Muscle layer of duodenum (tissue), 2 donors: Measurements from ENCODE around the gene VTN.

ENCODE experiments used
- H3K27ac ChIP-seq: one replicate; pipeline ENCODE4 v1.7.0; 2013; ENCODE audit warnings: mild to moderate bottlenecking, low read length
- H3K27me3 ChIP-seq: one replicate; pipeline ENCODE4 v1.7.0; 2013; ENCODE audit warnings: low read depth, mild to moderate bottlenecking, control low read depth, low read length
- H3K36me3 ChIP-seq, 2 donors: one replicate each; pipeline ENCODE4 v1.7.0; 2013; ENCODE audit warnings: low read length in 2 of 2, control low read depth in 1 of 2, mild to moderate bottlenecking in 1 of 2; ENCODE audit not compliant: insufficient read depth in 2 of 2, control insufficient read depth in 1 of 2
- H3K4me1 ChIP-seq, 2 donors: one replicate each; pipeline ENCODE4 v1.7.0; 2013; ENCODE audit warnings: low read length in 2 of 2, mild to moderate bottlenecking in 2 of 2, control low read depth in 1 of 2, moderate library complexity in 1 of 2; ENCODE audit not compliant: insufficient read depth in 2 of 2, control insufficient read depth in 1 of 2
- H3K4me3 ChIP-seq, 2 donors: one replicate each; pipeline ENCODE4 v1.7.0; 2013; ENCODE audit warnings: low read length in 2 of 2, low read depth in 1 of 2, mild to moderate bottlenecking in 1 of 2
- H3K9me3 ChIP-seq, 2 donors: one replicate each; pipeline ENCODE4 v1.7.0; 2013; ENCODE audit warnings: low read length in 2 of 2, control low read depth in 1 of 2, mild to moderate bottlenecking in 1 of 2; ENCODE audit not compliant: control insufficient read depth in 1 of 2
- donor health status: healthy.

The VTN gene, protein sequence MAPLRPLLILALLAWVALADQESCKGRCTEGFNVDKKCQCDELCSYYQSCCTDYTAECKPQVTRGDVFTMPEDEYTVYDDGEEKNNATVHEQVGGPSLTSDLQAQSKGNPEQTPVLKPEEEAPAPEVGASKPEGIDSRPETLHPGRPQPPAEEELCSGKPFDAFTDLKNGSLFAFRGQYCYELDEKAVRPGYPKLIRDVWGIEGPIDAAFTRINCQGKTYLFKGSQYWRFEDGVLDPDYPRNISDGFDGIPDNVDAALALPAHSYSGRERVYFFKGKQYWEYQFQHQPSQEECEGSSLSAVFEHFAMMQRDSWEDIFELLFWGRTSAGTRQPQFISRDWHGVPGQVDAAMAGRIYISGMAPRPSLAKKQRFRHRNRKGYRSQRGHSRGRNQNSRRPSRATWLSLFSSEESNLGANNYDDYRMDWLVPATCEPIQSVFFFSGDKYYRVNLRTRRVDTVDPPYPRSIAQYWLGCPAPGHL

GRCh38 chr17:28370035-28370743 is at the start of gene VTN:
VTN (minus strand) TSS chr17:28370307; CDS start chr17:28370203, 104 bp downstream.
- Histone ChIP-seq H3K4me1 (peaks cover 16% of the 10 kb centered on the region in 2 donors), H3K36me3 (peaks cover 0 to 9% of the 10 kb centered on the region in 2 donors), H3K9me3 (no peaks in the 10 kb centered on the region), H3K27me3 (peaks cover 5% of the 10 kb centered on the region), H3K27ac (peak within 1 kb of the TSS; percentile 56), H3K4me3 (peak within 1 kb of the TSS in 1 of 2 donors; percentile 78)

DNA sequence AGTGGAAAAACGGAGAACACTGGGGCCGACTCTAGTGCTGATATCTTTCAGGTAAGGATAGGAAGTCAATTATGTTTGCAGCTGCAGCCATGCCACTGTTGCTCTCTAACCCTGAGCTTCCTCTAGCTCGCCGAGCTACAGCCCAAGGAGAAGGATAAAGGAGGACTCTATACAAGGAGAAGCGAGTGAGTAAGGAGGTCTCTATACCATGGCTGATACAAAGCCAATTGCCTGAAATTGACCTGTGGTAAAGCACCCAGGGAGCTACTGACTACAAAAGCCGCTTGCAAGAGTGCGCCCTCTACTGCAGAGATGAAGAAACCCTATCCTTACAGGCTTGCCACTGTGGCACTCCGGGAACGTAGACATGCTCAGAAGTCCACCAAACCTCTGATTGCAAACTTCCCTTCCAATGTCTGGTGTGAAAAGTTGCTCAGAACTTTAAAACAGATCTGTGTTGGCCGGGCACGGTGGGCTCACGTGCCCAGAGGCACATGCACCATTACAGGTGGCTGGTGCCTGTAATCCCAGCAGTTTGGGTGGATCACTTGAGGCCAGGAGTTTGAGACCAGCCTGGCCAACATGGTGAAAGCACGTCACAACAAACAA is 46.7 kb upstream of the VTN start:
- no peak overlapping the region for H3K27ac ChIP-seq
- H3K27me3 ChIP-seq, result no peaks in the 10 kb centered on the region
- H3K4me3 ChIP-seq, result no peak overlapping the region
- no peaks in the 10 kb centered on the region for H3K36me3 ChIP-seq
- no peaks in the 10 kb centered on the region for H3K9me3 ChIP-seq
- H3K4me1 ChIP-seq, result no peaks in the 10 kb centered on the region

DNA sequence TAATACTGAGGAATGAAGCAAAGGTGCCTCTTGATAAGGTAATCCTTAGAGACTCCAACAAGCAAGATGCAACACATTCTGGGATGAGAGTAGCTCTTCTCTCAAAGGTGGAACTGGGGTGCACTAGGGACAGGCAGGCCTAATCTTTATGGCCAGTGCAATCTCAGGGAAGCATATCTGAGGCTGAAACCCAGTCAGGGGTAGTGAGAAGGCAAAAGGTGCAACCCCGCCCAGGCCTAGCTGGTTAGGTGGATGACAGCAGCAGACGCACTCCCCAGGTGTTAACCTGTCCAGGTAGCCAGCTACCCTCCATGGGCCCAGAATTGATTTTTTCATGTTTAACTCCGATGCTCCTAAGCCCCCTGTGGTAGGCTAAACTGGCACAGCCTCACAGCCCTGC is 45.8 kb upstream of the VTN start:
- no peak overlapping the region for H3K4me3 ChIP-seq
- H3K36me3 ChIP-seq, result no peaks in the 10 kb centered on the region
- H3K27me3 ChIP-seq, result no peaks in the 10 kb centered on the region
- no peaks in the 10 kb centered on the region for H3K9me3 ChIP-seq
- no peak overlapping the region for H3K27ac ChIP-seq
- no peaks in the 10 kb centered on the region for H3K4me1 ChIP-seq

DNA sequence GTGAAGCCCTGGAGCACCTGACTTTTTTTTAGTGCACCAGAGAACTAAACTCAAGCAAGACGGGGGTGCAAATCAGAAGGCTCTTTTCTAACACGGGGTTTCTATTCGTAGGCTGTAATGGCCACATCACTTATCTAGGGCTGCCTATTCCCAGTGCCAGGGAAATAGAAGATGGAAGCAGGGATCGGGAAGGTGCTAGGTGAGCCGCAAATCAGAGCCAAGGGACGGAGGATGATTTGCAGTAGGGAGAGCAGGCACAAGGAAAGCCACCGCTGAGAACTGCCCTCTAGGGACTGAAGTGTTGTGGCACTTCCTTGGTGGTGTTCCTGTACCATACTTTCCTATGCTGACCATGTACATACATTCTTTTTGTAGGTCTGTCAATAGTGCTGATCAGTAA is 43.7 kb upstream of the VTN start:
- H3K27ac ChIP-seq, result no peak overlapping the region
- H3K9me3 ChIP-seq, result no peaks in the 10 kb centered on the region
- no peak overlapping the region for H3K4me3 ChIP-seq
- H3K36me3 ChIP-seq, result no peaks in the 10 kb centered on the region
- H3K4me1 ChIP-seq, result no peaks in the 10 kb centered on the region
- H3K27me3 ChIP-seq, result no peaks in the 10 kb centered on the region

- no peaks in the 10 kb centered on the region for H3K36me3 ChIP-seq
- no peaks in the 10 kb centered on the region for H3K9me3 ChIP-seq
Measured at GRCh38 chr17:28412099-28412498, 42.0 kb upstream of the VTN start.

GRCh38 chr17:28407974-28408306 is 37.8 kb upstream of the VTN start:
- no peaks in the 10 kb centered on the region for H3K27me3 ChIP-seq
- H3K4me3 ChIP-seq, result no peak overlapping the region
- no peaks in the 10 kb centered on the region for H3K36me3 ChIP-seq
- H3K9me3 ChIP-seq, result no peaks in the 10 kb centered on the region
- peaks cover 10 to 13% of the 10 kb centered on the region in 2 donors for H3K4me1 ChIP-seq
- no peak overlapping the region for H3K27ac ChIP-seq

More at GRCh38 chr17:28412099-28412498, 42.0 kb upstream of the VTN start:
- Histone ChIP-seq H3K4me3 (no peak overlapping the region), H3K27me3 (no peaks in the 10 kb centered on the region), H3K27ac (no peak overlapping the region), H3K4me1 (no peaks in the 10 kb centered on the region)

- no peaks in the 10 kb centered on the region for H3K9me3 ChIP-seq
- no peaks in the 10 kb centered on the region for H3K36me3 ChIP-seq
- no peak overlapping the region for H3K27ac ChIP-seq
- H3K27me3 ChIP-seq, result no peaks in the 10 kb centered on the region
- H3K4me3 ChIP-seq, result no peak overlapping the region
- H3K4me1 ChIP-seq, result peaks cover 10 to 13% of the 10 kb centered on the region in 2 donors
Measured at GRCh38 chr17:28407130-28407973, 37.2 kb upstream of the VTN start.

GRCh38 chr17:28406473-28406814 is 36.3 kb upstream of the VTN start:
- no peaks in the 10 kb centered on the region for H3K27me3 ChIP-seq
- H3K27ac ChIP-seq, result no peak overlapping the region
- H3K4me3 ChIP-seq, result peak overlapping the region; percentile 68 to 92
- H3K36me3 ChIP-seq, result no peaks in the 10 kb centered on the region
- peaks cover 10 to 13% of the 10 kb centered on the region in 2 donors for H3K4me1 ChIP-seq
- H3K9me3 ChIP-seq, result no peaks in the 10 kb centered on the region

- Histone ChIP-seq H3K27me3 (no peaks in the 10 kb centered on the region), H3K4me3 (peak within 1 kb of the TSS; percentile 68 to 92), H3K4me1 (peaks cover 10 to 13% of the 10 kb centered on the region in 2 donors), H3K36me3 (no peaks in the 10 kb centered on the region), H3K27ac (peak within 1 kb of the TSS; percentile 56), H3K9me3 (no peaks in the 10 kb centered on the region)
Measured at GRCh38 chr17:28405632-28406472, 35.7 kb upstream of the VTN start, which contains the start of gene SLC46A1. SLC46A1 (minus strand) TSS chr17:28406212; CDS start chr17:28406114, 98 bp downstream.
